Kidney epithelial cell (primary cell): ENCODE measurements around the gene NEU2. TPM values are rescaled to one million over a fixed set of nuclear protein-coding genes. Genes with fewer than 3 reads are reported as not detected.

Experiments
- DNase-seq: peaks from one replicate; pipeline ENCODE4 v3.0.0-alpha.2; 2010; ENCODE audit warnings: low read depth
- H3K27me3 ChIP-seq: 2 replicates; pipeline ENCODE4 v1.6.0; 2011; ENCODE audit warnings: low read length; ENCODE audit not compliant: control insufficient read depth, insufficient read depth
- H3K36me3 ChIP-seq: 2 replicates; pipeline ENCODE4 v1.5.1; 2011; ENCODE audit warnings: low read length; ENCODE audit not compliant: control insufficient read depth, insufficient read depth
- H3K4me3 ChIP-seq: 2 replicates; pipeline ENCODE4 v1.5.1; 2011; ENCODE audit warnings: low read depth, mild to moderate bottlenecking, control low read depth, low read length
- CTCF ChIP-seq: IDR thresholded peaks from 2 replicates; pipeline ENCODE4 v1.5.1; 2011; ENCODE audit warnings: mild to moderate bottlenecking, moderate library complexity, low read length, control low read depth, inconsistent platforms; ENCODE audit not compliant: insufficient read depth, poor library complexity, severe bottlenecking
- total RNA-seq: library from RNA; depleted of rRNA; stranded (reverse); fragments of >200 nt; gene quantifications from 2 replicates; pipeline ENCODE4 v1.2.3, GENCODE V29; 2015

The NEU2 gene
- total RNA-seq, 1 donor from 2014 or later = not detected

GRCh38 chr2:233026198-233026813 lies 6.2 kb upstream of the NEU2 start:
- Histone ChIP-seq H3K27me3 (no peaks in the 10 kb centered on the region), H3K36me3 (no peaks in the 10 kb centered on the region), H3K4me3 (no peak overlapping the region)
- no peak for TF ChIP-seq CTCF
- DNase-seq = no peak

GRCh38 chr2:233029321-233029720 lies 3.2 kb upstream of the NEU2 start:
- no peak for TF ChIP-seq CTCF
- H3K27me3 ChIP-seq = no peaks in the 10 kb centered on the region
- H3K4me3 ChIP-seq = no peak overlapping the region
- DNase-seq = no peak
- no peaks in the 10 kb centered on the region for H3K36me3 ChIP-seq

- Histone ChIP-seq H3K4me3 (no peak overlapping the region), H3K36me3 (no peaks in the 10 kb centered on the region), H3K27me3 (no peaks in the 10 kb centered on the region)
- TF ChIP-seq CTCF = no peak
- no peak for DNase-seq
These were observed 644 bp upstream of the NEU2 start for GRCh38 chr2:233031556-233032500.

DNA sequence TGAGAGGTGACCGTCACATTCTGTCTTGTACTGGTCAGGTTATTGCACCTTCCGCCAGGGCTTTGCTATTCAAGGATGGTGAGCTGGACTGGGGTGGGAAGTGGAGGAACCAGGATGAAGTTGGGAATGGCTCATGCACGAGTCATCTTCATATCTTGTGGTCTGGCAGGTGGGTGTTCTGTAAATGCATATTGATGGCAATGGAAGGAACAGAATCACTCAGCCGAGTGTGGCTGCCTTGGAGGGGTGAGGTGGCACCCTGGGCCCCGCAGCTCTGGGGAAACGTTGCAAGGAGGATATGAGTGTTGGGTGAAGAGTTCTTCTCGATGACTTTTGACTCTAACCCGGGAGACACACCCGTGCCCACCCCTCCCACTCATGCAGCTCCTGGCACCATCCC lies 1.2 kb downstream of the NEU2 start:
- H3K27me3 ChIP-seq = no peaks in the 10 kb centered on the region
- H3K4me3 ChIP-seq = no peak overlapping the region
- no peak for DNase-seq
- TF ChIP-seq CTCF = no peak
- no peaks in the 10 kb centered on the region for H3K36me3 ChIP-seq

GRCh38 chr2:233034091-233034882 lies 1.8 kb downstream of the NEU2 start:
- H3K36me3 ChIP-seq = no peaks in the 10 kb centered on the region
- no peak for TF ChIP-seq CTCF
- no peaks in the 10 kb centered on the region for H3K27me3 ChIP-seq
- no peak for DNase-seq
- no peak overlapping the region for H3K4me3 ChIP-seq
